GM12864 (cell line): ENCODE measurements around the gene TCF19.

Source experiments
- DNase-seq: peaks from one replicate; pipeline ENCODE4 v3.0.0-alpha.2; 2011; ENCODE audit warnings: low read depth
- H3K4me3 ChIP-seq: 2 replicates; pipeline ENCODE4 v1.5.1; 2011; ENCODE audit warnings: mild to moderate bottlenecking, low read depth, low read length, control low read depth
- TF ChIP-seq, protein P1 (sequence below): IDR thresholded peaks from 2 replicates; pipeline ENCODE4 v1.5.1; 2011; ENCODE audit warnings: low read depth, mild to moderate bottlenecking, moderate library complexity, low read length, control low read depth, inconsistent platforms; ENCODE audit errors: missing control alignments

Gene TCF19

GRCh38 chr6:31142361-31142761 lies 16.0 kb upstream of the TCF19 start:
- no peak overlapping the region for H3K4me3 ChIP-seq
- DNase-seq: no peak
- TF ChIP-seq, protein P1, sequence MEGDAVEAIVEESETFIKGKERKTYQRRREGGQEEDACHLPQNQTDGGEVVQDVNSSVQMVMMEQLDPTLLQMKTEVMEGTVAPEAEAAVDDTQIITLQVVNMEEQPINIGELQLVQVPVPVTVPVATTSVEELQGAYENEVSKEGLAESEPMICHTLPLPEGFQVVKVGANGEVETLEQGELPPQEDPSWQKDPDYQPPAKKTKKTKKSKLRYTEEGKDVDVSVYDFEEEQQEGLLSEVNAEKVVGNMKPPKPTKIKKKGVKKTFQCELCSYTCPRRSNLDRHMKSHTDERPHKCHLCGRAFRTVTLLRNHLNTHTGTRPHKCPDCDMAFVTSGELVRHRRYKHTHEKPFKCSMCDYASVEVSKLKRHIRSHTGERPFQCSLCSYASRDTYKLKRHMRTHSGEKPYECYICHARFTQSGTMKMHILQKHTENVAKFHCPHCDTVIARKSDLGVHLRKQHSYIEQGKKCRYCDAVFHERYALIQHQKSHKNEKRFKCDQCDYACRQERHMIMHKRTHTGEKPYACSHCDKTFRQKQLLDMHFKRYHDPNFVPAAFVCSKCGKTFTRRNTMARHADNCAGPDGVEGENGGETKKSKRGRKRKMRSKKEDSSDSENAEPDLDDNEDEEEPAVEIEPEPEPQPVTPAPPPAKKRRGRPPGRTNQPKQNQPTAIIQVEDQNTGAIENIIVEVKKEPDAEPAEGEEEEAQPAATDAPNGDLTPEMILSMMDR: no peak

GRCh38 chr6:31143148-31143547 lies 15.2 kb upstream of the TCF19 start:
- TF ChIP-seq, protein P1: no peak
- DNase-seq: no peak
- H3K4me3 ChIP-seq: no peak overlapping the region

DNA sequence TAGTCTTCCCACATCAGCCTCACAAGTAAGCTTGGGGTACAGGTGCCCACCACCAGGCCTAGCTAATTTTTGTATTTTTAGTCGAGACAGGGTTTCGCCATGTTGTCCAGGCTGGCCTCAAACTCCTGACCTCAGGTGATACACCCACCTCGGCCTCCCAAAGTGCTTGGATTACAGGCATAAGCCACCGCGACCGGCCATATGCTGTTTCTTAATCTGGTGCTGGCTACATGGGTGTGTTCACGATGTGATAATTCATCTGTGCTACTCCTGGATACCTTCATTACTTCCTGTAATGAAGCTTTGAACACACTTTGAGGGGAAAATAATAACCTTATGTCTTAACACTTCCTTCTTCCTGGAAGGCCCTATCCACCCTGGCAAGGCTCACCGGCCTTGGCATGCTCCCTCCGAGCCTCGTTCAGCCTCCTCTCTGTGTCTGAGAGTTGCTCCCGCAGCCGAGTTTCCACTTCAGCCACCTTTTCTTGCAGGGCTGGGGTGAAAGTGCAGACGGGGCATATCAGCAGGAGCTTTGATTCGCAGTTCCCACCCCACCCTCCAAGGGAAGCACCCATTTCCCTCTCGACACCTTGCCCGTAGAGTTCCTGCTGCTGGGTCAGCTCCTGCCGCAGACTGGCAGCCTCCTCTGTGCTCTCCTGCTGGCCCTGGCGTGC lies 14.0 kb upstream of the TCF19 start:
- DNase-seq: no peak
- TF ChIP-seq, protein P1: no peak
- H3K4me3 ChIP-seq: no peak overlapping the region

GRCh38 chr6:31144970-31145340 lies 13.4 kb upstream of the TCF19 start:
- no peak for DNase-seq
- TF ChIP-seq, protein P1: no peak
- H3K4me3 ChIP-seq: no peak overlapping the region

GRCh38 chr6:31145386-31145785 lies 13.0 kb upstream of the TCF19 start:
- TF ChIP-seq, protein P1: no peak
- DNase-seq: no peak
- no peak overlapping the region for H3K4me3 ChIP-seq

GRCh38 chr6:31149827-31150447 lies 8.5 kb upstream of the TCF19 start:
- TF ChIP-seq, protein P1: no peak

DNA sequence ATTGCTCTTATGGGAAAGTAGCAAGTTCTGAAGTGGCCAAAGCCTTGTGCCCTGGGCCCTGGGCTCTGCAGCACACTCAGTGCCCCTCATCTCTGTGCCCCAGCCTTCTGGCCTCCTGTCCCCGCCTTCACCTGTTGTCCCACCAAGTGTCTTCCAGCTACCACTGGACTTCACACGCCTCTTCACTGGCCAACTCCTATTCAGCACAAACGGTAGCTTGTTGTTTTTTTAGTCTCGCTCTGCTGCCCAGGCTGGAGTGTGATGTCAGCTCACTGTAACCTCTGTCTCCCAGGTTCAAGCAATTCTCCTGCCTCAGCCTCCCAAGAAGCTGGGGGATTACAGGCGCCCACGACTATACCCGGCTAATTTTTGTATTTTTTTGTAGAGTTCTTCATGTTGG lies 5.6 kb upstream of the TCF19 start:
- no peak overlapping the region for H3K4me3 ChIP-seq
- TF ChIP-seq, protein P1: no peak
- no peak for DNase-seq

More at GRCh38 chr6:31149827-31150447, 8.5 kb upstream of the TCF19 start:
- no peak for DNase-seq
- H3K4me3 ChIP-seq: no peak overlapping the region
